Adrenal gland (tissue), 12 donors: ENCODE data around the gene RNF5. TPM values are rescaled to one million over a fixed set of nuclear protein-coding genes. Genes with fewer than 3 reads are reported as not detected.

Source experiments
- DNase-seq, 7 donors: peaks; one replicate each; pipeline ENCODE4 v3.0.0-alpha.2; 2019 to 2020
- H3K27ac ChIP-seq, 5 donors: fragments of 200-600 bp; sonication (generic) in 4 of 5; 1 replicate in 3 of 5; 2 replicates in 2 of 5; pipeline versions ENCODE4 v1.5.1 to v1.8.0; 2016 to 2020; ENCODE audit warnings: mild to moderate bottlenecking in 1 of 5
- H3K27me3 ChIP-seq: fragments of 200-600 bp; 2 replicates; pipeline ENCODE4 v1.8.0; 2021
- H3K36me3 ChIP-seq, 2 donors: fragments of 200-600 bp; replicated peaks in 1 of 2; 1 replicate in 1 of 2; 2 replicates in 1 of 2; pipeline versions ENCODE4 v1.5.1 to v1.8.0; 2018 to 2022
- H3K4me1 ChIP-seq, 2 donors: fragments of 200-600 bp; replicated peaks in 1 of 2; 1 replicate in 1 of 2; 2 replicates in 1 of 2; pipeline versions ENCODE4 v1.5.1 to v1.8.0; 2018 to 2021
- H3K4me3 ChIP-seq, 4 donors: fragments of 200-600 bp; sonication (generic) in 3 of 4; one replicate each; pipeline ENCODE4 v1.5.1; 2016 to 2018
- H3K9me3 ChIP-seq, 3 donors: fragments of 200-600 bp; sonication (generic) in 1 of 3; replicated peaks in 1 of 3; 1 replicate in 2 of 3; 2 replicates in 1 of 3; pipeline versions ENCODE4 v1.5.1 to v1.8.0; 2016 to 2021
- POLR2A ChIP-seq, 2 donors: fragments of 450-650 bp; IDR thresholded peaks; one replicate each; pipeline ENCODE4 v1.6.1; 2017; ENCODE audit warnings: antibody characterized with exemption in 2 of 2, mild to moderate bottlenecking in 2 of 2, moderate library complexity in 1 of 2
- WGBS, 4 donors: extraction: QIAGEN DNeasy Blood & Tissue Kit in 2 of 4; methylation state at CpG; one replicate each; pipeline versions ENCODE4 v1.1.5 to v1.1.7; 2013 to 2017; 5-methylcytosine and 5-hydroxymethylcytosine counted together
- intact Hi-C, 2 donors: fragments of 100-400 bp; cut with DNase I; formaldehyde crosslinking; loops; one replicate each; pipeline versions ENCODE4 v1.14.1 to v1.15.0; 2022 to 2023
- polyA plus RNA-seq, 3 donors: library from polyadenylated mRNA; stranded (reverse); fragments of 200-250 nt in 2 of 3; fragments of 350-450 nt in 1 of 3; fragmentation: Illumina TruSeq in 1 of 3; extraction: RNeasy Lipid Tissue Mini Kit (QIAGEN cat#74804) in 1 of 3; gene quantifications; one replicate each; pipeline ENCODE4 v1.2.3, GENCODE V29; 2013 to 2014
- total RNA-seq, 9 donors: library from RNA; depleted of rRNA in 4 of 9; stranded (reverse); fragments of >200 nt in 4 of 9; fragments of 120-200 nt in 1 of 9; fragmentation: NEBNext Ultra II Directional in 1 of 9; extraction: Animal tissue kit (Norgen Biotek cat#: 25700) in 1 of 9; gene quantifications; one replicate each; pipeline versions ENCODE4 v1.1.0 to v1.2.4, GENCODE V29; 2013 to 2023
- TF ChIP-seq, protein P1 (sequence below), 6 experiments: fragments of 450-650 bp in 4 of 6; fragments of 200-600 bp in 2 of 6; sonication (generic) in 1 of 6; IDR thresholded peaks; 1 replicate in 5 of 6; 2 replicates in 1 of 6; pipeline versions ENCODE4 v1.5.1 to v1.8.0; 2016 to 2021; ENCODE audit warnings: antibody characterized with exemption in 6 of 6, mild to moderate bottlenecking in 2 of 6, moderate library complexity in 1 of 6
- donor health status: healthy with polysubstance abuse.
- donor health status: Bipolar disorder and iron deficiency.
- donor health status: DM: yes; HTN: yes; CAD: no.
- donor health status: DM: no; HTN: no; CAD: no.
- donor health status: DM: no; HTN: no; CAD: no.
- donor health status: DM: yes; HTN: yes; CAD: no.

RNF5 gene
- total and polyA plus RNA-seq, 12 donors, result 47.2 to 146 (median 110) TPM

DNA sequence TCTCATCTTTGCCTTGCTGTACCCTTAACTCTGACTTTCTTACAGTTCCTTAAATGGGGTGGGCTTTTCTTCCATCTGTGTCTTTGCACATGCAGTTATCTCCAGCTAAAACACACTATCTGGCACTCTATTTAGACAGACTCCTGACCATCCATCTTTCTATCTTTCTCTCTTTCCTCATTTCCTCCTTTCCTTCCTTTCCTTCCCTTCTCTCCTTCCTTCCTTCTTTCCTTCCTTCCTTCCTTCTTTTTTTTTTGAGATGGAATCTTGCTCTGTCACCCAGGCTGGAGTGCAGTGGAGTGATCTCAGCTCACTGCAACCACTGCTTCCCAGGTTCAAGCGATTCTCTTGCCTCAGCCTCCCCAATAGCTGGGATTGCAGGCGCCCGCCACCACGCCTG lies 37.4 kb downstream of the RNF5 start:
- intact Hi-C loops, result no loop called here
- DNase-seq, result no peak
- TF ChIP-seq POLR2A (IDR thresholded peaks at IDR 0.05), result no peak
- H3K4me1 ChIP-seq, result no peaks in the 10 kb centered on the region
- 91 to 100% (median 97%) methylated on average over 4 of the region's 4 CpGs for WGBS, 4 donors
- H3K9me3 ChIP-seq, result no peaks in the 10 kb centered on the region
- no peak overlapping the region for H3K4me3 ChIP-seq
- H3K36me3 ChIP-seq, result no peaks in the 10 kb centered on the region
- H3K27me3 ChIP-seq, result no peaks in the 10 kb centered on the region
- H3K27ac ChIP-seq, result no peak overlapping the region

DNA sequence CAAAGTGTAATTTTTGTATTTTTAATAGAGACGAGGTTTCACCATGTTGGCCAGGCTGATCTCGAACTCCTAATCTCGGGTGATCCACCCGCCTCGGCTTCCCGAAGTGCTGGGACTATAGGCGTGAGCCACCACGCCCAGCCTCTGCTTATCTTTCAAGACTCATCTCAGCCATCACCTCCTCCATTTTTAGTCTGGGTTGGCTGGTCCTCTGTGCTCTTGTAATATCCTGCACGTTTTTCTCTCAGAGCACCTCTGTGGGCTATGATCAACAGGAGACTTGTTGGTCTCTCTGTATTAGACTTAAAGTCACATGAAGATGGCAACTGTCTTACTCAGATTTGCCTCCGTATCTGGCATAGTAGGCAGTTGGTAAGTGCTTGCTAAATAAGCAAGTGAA lies 38.1 kb downstream of the RNF5 start:
- Histone ChIP-seq H3K4me3 (no peak overlapping the region), H3K27ac (no peak overlapping the region), H3K27me3 (no peaks in the 10 kb centered on the region), H3K36me3 (no peaks in the 10 kb centered on the region), H3K9me3 (no peaks in the 10 kb centered on the region), H3K4me1 (no peaks in the 10 kb centered on the region)
- WGBS, 4 donors, result 72 to 88% (median 78%) methylated on average over 10 of the region's 10 CpGs
- DNase-seq, result no peak
- TF ChIP-seq, protein P1, sequence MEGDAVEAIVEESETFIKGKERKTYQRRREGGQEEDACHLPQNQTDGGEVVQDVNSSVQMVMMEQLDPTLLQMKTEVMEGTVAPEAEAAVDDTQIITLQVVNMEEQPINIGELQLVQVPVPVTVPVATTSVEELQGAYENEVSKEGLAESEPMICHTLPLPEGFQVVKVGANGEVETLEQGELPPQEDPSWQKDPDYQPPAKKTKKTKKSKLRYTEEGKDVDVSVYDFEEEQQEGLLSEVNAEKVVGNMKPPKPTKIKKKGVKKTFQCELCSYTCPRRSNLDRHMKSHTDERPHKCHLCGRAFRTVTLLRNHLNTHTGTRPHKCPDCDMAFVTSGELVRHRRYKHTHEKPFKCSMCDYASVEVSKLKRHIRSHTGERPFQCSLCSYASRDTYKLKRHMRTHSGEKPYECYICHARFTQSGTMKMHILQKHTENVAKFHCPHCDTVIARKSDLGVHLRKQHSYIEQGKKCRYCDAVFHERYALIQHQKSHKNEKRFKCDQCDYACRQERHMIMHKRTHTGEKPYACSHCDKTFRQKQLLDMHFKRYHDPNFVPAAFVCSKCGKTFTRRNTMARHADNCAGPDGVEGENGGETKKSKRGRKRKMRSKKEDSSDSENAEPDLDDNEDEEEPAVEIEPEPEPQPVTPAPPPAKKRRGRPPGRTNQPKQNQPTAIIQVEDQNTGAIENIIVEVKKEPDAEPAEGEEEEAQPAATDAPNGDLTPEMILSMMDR (IDR thresholded peaks at IDR 0.05), result no peak
- no peak for TF ChIP-seq POLR2A (IDR thresholded peaks at IDR 0.05)
- intact Hi-C loops, result no loop called here

DNA sequence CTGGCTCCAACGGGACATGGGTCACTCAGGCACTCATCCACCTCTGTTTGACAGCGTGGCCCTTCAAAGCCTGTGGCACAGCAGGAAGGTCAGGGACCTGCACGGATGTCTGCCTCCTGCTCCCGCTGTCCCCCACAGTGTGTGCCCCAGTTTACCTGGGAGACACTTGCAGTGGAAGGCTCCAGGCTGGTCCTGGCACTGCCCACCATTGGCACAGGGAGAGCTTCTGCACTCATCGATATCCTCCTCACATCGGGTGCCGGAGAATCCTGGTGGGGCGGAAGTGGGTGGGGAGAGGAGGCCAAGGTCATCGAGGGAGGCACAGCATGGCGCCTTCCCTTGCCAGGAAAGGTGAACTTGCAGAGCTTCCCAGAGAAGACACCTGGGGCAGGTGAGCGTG lies 38.8 kb downstream of the RNF5 start:
- Histone ChIP-seq H3K4me1 (no peaks in the 10 kb centered on the region), H3K4me3 (no peak overlapping the region), H3K36me3 (no peaks in the 10 kb centered on the region), H3K27me3 (no peaks in the 10 kb centered on the region), H3K27ac (no peak overlapping the region), H3K9me3 (no peaks in the 10 kb centered on the region)
- WGBS, 4 donors, result 81 to 87% (median 83%) methylated on average over 3 to 11 of the region's 11 CpGs
- intact Hi-C loops, result no loop called here
- TF ChIP-seq, protein P1 (IDR thresholded peaks at IDR 0.05), result no peak
- no peak for TF ChIP-seq POLR2A (IDR thresholded peaks at IDR 0.05)
- DNase-seq, result no peak

DNA sequence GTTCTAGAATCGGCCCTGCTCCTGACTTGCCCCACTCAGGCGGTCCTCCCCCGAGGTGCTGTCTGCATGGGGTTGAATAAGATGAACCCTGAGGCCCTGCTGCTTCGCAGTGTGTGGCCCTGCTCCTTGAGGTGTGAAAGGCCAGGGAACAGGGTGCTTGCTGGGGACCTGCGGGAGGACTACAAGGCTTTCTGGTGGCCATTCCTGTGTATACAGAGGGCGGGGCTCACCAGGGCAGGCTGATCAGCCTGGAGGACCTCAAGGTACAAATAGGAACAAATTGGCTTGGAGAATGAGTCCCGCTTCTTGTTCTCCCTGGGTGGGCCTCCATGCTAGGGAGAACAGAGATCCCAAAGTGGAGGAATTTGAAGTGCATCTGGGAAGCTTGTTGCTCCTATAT lies 40.0 kb downstream of the RNF5 start:
- WGBS, 4 donors, result 74 to 87% (median 80%) methylated on average over 3 to 7 of the region's 7 CpGs
- Histone ChIP-seq H3K27me3 (no peaks in the 10 kb centered on the region), H3K9me3 (no peaks in the 10 kb centered on the region), H3K36me3 (no peaks in the 10 kb centered on the region), H3K4me3 (no peak overlapping the region), H3K4me1 (no peaks in the 10 kb centered on the region), H3K27ac (no peak overlapping the region)
- TF ChIP-seq POLR2A (IDR thresholded peaks at IDR 0.05), result no peak
- TF ChIP-seq, protein P1 (IDR thresholded peaks at IDR 0.05), result no peak
- peak in 1 of 7 donors; percentile 30 for DNase-seq
- intact Hi-C loops, result no loop called here

DNA sequence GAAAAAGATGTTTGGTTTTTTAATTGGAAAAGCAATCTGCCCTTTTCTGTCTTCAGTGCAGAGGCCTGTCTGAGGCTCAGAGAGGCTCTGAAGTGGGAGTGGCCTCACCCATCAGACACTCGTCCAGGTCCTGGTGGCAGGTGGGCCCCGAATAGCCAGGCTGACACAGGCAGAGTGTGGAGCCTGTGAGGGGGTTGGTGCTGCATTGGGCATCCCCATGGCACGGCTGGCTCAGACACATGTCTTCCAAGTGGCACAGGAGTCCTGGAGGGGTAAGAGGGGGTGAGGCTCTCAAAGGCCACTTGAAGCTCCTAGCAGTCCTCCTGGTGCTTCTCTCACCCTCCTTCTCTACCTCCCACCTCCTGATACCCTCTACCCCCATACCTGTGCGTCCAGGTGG lies 41.8 kb downstream of the RNF5 start:
- no peaks in the 10 kb centered on the region for H3K9me3 ChIP-seq

More for the DNA sequence above, 41.8 kb downstream of the RNF5 start:
- intact Hi-C loops, result no loop called here
- Histone ChIP-seq H3K27me3 (no peaks in the 10 kb centered on the region), H3K36me3 (no peaks in the 10 kb centered on the region), H3K27ac (no peak overlapping the region), H3K4me3 (no peak overlapping the region), H3K4me1 (no peaks in the 10 kb centered on the region)
- WGBS, 4 donors, result 44 to 80% (median 67%) methylated on average over 4 of the region's 4 CpGs
- peak in 1 of 7 donors; percentile 21 for DNase-seq
- TF ChIP-seq, protein P1 (IDR thresholded peaks at IDR 0.05), result no peak
